ENCODE results near the gene CDC45. TPM values are rescaled to one million over a fixed set of nuclear protein-coding genes. Genes with fewer than 3 reads are reported as not detected.
A peak's percentile ranks its signal among the peaks of the same experiment; 100 is the strongest.

CDC45 gene
- total and polyA plus RNA-seq, 2 donors (not counting 1 experiment from before 2014, with no cell fraction given): 3.8 to 12.0 TPM

GRCh38 chr22:19430890-19431541, 48.7 kb upstream of the CDC45 start:
- Histone ChIP-seq H3K27ac (ENCODE audit: insufficient read depth, low read length) (peak overlapping the region; percentile 89), H3K27me3 (ENCODE audit: control insufficient read depth, insufficient read depth, low read length) (no peaks in the 10 kb centered on the region), H3K4me1 (ENCODE audit: control insufficient read depth, extremely low read depth, insufficient read depth, low read length) (peaks cover 5% of the 10 kb centered on the region), H4K20me1 (ENCODE audit: control insufficient read depth, extremely low read depth, insufficient read depth, low read length) (peaks cover 1% of the 10 kb centered on the region), H3K79me2 (ENCODE audit: control insufficient read depth, insufficient read depth, low read length) (peaks cover 51% of the 10 kb centered on the region), H3K9me3 (ENCODE audit: control insufficient read depth, insufficient read depth, low read depth, low read length) (no peaks in the 10 kb centered on the region), H3K4me3 (replicated peaks in 1 of 4; ENCODE audit: control extremely low read depth in 1 of 4, insufficient read depth in 1 of 4, low read depth in 3 of 4, low read length in 4 of 4) (peak overlapping the region; percentile 84 to 91 (median 88)), H3K4me2 (ENCODE audit: extremely low read depth, insufficient read depth, low read length) (peak overlapping the region; percentile 100), H2AFZ (ENCODE audit: low read length) (no peak overlapping the region), H3K9ac (ENCODE audit: insufficient read depth, low read length) (peak overlapping the region; percentile 84), H3K36me3 (ENCODE audit: control insufficient read depth, insufficient read depth, low read length) (peaks cover 7% of the 10 kb centered on the region)
- TF ChIP-seq CTCF (conservative IDR thresholded peaks at IDR 0.05 in 1 of 2, IDR thresholded peaks at IDR 0.05 in 1 of 2; ENCODE audit: low read depth in 1 of 2, low read length in 2 of 2) (peak; percentile 9 to 22), EZH2 (IDR thresholded peaks at IDR 0.05; ENCODE audit: low read length, missing control alignments) (no peak)
- peak; percentile 36 to 37 for DNase-seq (ENCODE audit: low read depth in 2 of 2)

GRCh38 chr22:19431649-19432132, 48.0 kb upstream of the CDC45 start, which contains the start of gene HIRA:
TSS of gene HIRA (minus strand) at chr22:19431733. CDS start at chr22:19431476, 257 bp downstream.
- Histone ChIP-seq H3K36me3 (ENCODE audit: control insufficient read depth, insufficient read depth, low read length) (peaks cover 7% of the 10 kb centered on the region), H3K9ac (ENCODE audit: insufficient read depth, low read length) (peak within 1 kb of the TSS; percentile 99), H3K79me2 (ENCODE audit: control insufficient read depth, insufficient read depth, low read length) (peaks cover 44% of the 10 kb centered on the region), H3K4me3 (replicated peaks in 1 of 4; ENCODE audit: control extremely low read depth in 1 of 4, insufficient read depth in 1 of 4, low read depth in 3 of 4, low read length in 4 of 4) (peak within 1 kb of the TSS; percentile 91 to 99 (median 96)), H4K20me1 (ENCODE audit: control insufficient read depth, extremely low read depth, insufficient read depth, low read length) (peaks cover 1% of the 10 kb centered on the region), H3K4me2 (ENCODE audit: extremely low read depth, insufficient read depth, low read length) (peak within 1 kb of the TSS; percentile 100), H3K9me3 (ENCODE audit: control insufficient read depth, insufficient read depth, low read depth, low read length) (no peaks in the 10 kb centered on the region), H3K4me1 (ENCODE audit: control insufficient read depth, extremely low read depth, insufficient read depth, low read length) (peaks cover 5% of the 10 kb centered on the region), H3K27me3 (ENCODE audit: control insufficient read depth, insufficient read depth, low read length) (no peaks in the 10 kb centered on the region), H3K27ac (ENCODE audit: insufficient read depth, low read length) (peak within 1 kb of the TSS; percentile 99), H2AFZ (ENCODE audit: low read length) (peak within 1 kb of the TSS; percentile 98)
- no peak for TF ChIP-seq CTCF (conservative IDR thresholded peaks at IDR 0.05 in 1 of 2, IDR thresholded peaks at IDR 0.05 in 1 of 2; ENCODE audit: low read depth in 1 of 2, low read length in 2 of 2)
- no peak for TF ChIP-seq EZH2 (IDR thresholded peaks at IDR 0.05; ENCODE audit: low read length, missing control alignments)
- DNase-seq (ENCODE audit: low read depth in 2 of 2): peak; percentile 71 to 77

GRCh38 chr22:19432133-19432851, 47.4 kb upstream of the CDC45 start, which contains the start of gene MRPL40:
TSS of gene MRPL40 (plus strand) at chr22:19432545. CDS start at chr22:19432555, 10 bp downstream.
- peak; percentile 95 for DNase-seq (ENCODE audit: low read depth in 2 of 2)
- Histone ChIP-seq H3K4me2 (ENCODE audit: extremely low read depth, insufficient read depth, low read length) (peak within 1 kb of the TSS; percentile 99), H3K9ac (ENCODE audit: insufficient read depth, low read length) (peak within 1 kb of the TSS; percentile 99), H3K27ac (ENCODE audit: insufficient read depth, low read length) (peak within 1 kb of the TSS; percentile 99), H3K9me3 (ENCODE audit: control insufficient read depth, insufficient read depth, low read depth, low read length) (no peaks in the 10 kb centered on the region), H3K4me3 (replicated peaks in 1 of 4; ENCODE audit: control extremely low read depth in 1 of 4, insufficient read depth in 1 of 4, low read depth in 3 of 4, low read length in 4 of 4) (peak within 1 kb of the TSS; percentile 91 to 99 (median 96)), H3K79me2 (ENCODE audit: control insufficient read depth, insufficient read depth, low read length) (peaks cover 38% of the 10 kb centered on the region), H4K20me1 (ENCODE audit: control insufficient read depth, extremely low read depth, insufficient read depth, low read length) (peaks cover 1% of the 10 kb centered on the region), H3K36me3 (ENCODE audit: control insufficient read depth, insufficient read depth, low read length) (peaks cover 9% of the 10 kb centered on the region), H3K4me1 (ENCODE audit: control insufficient read depth, extremely low read depth, insufficient read depth, low read length) (peaks cover 5% of the 10 kb centered on the region), H3K27me3 (ENCODE audit: control insufficient read depth, insufficient read depth, low read length) (no peaks in the 10 kb centered on the region), H2AFZ (ENCODE audit: low read length) (peak within 1 kb of the TSS; percentile 98)
- TF ChIP-seq EZH2 (IDR thresholded peaks at IDR 0.05; ENCODE audit: low read length, missing control alignments) (no peak), CTCF (conservative IDR thresholded peaks at IDR 0.05 in 1 of 2, IDR thresholded peaks at IDR 0.05 in 1 of 2; ENCODE audit: low read depth in 1 of 2, low read length in 2 of 2) (no peak)

All from fibroblast of lung (primary cell).